IPS-11a (cell line): ENCODE results near the gene SULF2.

Experiments used
- H3K4me3 ChIP-seq: one replicate; pipeline ENCODE4 v1.5.1; 2013; ENCODE audit warnings: low read depth, low read length, control low read depth

SULF2 gene

DNA sequence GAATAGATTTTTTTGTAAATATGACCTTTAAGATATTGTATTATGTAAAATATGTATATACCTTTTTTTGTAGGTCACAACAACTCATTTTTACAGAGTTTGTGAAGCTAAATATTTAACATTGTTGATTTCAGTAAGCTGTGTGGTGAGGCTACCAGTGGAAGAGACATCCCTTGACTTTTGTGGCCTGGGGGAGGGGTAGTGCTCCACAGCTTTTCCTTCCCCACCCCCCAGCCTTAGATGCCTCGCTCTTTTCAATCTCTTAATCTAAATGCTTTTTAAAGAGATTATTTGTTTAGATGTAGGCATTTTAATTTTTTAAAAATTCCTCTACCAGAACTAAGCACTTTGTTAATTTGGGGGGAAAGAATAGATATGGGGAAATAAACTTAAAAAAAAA lies 130.9 kb downstream of the SULF2 start:
- H3K4me3 ChIP-seq: no peak overlapping the region

DNA sequence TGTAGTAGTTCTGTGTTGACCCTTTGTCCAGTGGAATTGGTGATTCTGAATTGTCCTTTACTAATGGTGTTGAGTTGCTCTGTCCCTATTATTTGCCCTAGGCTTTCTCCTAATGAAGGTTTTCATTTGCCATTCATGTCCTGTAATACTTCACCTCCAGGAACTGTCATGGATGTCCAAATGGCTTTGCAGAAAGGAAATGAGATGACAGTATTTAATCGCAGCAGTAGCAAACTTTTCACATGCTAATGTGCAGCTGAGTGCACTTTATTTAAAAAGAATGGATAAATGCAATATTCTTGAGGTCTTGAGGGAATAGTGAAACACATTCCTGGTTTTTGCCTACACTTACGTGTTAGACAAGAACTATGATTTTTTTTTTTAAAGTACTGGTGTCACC lies 131.4 kb downstream of the SULF2 start:
- no peak overlapping the region for H3K4me3 ChIP-seq

DNA sequence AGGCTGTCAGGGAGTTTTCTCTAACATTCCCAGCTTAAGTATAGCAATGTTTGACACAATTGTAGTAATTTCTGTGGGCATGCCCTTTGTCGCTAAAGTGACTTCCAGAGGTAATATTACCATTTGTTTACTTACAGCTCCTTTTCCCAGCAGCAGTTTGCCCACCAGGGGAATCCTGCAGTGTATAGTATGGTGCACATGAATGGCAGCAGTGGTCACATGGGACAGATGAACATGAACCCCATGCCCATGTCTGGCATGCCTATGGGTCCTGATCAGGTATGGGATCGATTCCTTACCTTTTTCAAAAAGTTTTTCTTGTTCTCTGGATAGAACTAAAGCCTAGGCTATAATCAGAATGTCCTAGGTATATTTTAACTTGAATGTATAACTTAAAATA lies 132.5 kb downstream of the SULF2 start:
- no peak overlapping the region for H3K4me3 ChIP-seq

DNA sequence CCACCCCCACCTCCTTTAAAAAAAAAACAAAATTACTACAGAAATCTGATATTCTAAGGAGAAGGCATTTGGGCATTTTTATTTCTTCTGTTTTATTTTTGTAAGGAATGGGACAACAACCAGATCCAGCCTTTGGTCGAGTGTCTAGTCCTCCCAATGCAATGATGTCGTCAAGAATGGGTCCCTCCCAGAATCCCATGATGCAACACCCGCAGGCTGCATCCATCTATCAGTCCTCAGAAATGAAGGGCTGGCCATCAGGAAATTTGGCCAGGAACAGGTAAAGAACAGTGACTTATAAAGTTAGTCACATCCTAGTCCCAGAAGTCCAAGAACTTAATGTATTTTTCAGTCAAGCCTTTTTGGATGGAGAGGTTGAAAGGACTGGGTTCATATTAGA lies 133.0 kb downstream of the SULF2 start:
- no peak overlapping the region for H3K4me3 ChIP-seq

DNA sequence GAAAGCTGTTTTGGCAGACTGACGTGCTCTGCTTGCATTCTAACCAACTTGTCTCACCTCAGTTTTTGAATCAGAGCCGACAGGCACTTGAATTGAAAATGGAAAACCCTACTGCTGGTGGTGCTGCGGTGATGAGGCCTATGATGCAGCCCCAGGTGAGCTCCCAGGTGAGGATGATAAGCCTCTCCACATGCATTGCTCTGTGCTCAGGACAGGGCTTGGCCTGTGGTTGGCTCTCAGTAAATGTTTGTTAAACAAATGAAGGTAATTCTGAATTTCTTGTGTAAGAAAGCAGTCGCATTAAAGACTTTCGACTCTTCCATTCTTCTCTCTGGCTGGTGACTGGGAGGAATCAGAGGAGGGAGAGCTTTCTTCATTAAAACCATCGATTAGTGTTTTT lies 136.3 kb downstream of the SULF2 start:
- H3K4me3 ChIP-seq: no peak overlapping the region

DNA sequence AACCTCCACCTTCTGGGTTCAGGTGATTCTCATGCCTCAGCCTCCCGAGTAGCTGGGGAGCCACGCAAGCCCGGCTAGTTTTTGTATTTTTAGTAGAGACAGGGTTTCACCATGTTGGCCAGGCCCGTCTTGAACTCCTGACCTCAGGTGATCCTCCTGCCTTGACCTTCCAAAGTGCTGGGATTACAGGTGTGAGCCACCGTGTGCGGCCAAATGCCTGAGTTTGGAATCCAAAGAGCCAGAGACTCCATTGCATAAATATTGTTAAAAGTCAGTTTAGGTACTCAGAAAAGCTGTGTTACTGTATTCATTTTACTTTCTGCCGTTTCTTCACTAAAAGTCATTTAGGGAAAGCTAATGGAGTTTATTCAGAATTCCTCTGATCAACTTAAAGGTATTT lies 137.3 kb downstream of the SULF2 start:
- H3K4me3 ChIP-seq: no peak overlapping the region

DNA sequence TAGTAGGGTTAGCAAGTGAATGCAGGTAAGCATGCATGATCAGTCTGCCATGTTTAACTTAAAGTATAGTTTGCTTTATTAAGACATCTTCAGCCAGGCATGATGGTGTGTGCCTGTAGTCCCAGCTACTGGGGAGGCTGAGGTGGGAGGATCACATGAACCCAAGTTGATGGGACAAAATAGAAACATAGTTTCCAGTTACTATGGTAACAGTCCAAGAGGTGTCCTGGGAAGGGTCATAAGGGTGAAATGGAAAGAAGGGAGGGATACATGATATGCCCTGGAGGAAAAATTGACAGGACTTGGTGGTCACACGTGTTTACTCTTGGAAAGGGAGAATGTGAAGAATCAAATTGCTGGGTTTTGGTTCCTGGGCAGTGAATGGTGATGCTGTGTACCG lies 139.6 kb downstream of the SULF2 start:
- H3K4me3 ChIP-seq: no peak overlapping the region

DNA sequence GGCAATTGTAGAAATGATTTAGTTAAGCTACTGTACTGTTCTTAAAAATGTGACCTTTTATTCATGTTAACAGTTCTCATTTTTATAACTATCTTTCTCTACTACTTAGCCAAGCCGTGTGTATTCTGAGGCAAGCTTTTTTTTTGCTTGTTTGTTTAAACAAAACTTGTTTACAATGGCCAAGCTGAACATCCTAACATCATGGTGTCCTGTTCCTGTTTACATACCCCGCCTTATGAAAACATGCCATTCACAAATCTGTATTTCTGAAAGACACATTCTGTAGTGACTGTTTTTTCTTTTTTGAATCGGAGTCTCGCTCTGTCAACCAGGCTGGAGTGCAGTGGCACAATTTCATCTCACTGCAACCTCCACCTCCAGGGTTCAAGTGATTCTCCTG lies 142.7 kb downstream of the SULF2 start:
- no peak overlapping the region for H3K4me3 ChIP-seq

DNA sequence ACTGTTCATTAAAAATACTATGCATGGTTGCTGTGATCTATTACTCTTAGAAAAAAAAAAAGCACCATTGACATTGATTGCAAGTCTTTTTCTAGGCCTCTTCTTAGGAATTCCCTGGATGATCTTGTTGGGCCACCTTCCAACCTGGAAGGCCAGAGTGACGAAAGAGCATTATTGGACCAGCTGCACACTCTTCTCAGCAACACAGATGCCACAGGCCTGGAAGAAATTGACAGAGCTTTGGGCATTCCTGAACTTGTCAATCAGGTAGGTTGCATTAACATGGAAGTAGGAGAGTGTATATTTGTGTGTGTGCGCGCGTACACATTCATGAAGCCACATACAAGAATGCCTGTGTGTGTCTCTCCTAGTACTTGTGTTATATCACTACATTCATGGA lies 143.2 kb downstream of the SULF2 start:
- H3K4me3 ChIP-seq: no peak overlapping the region

DNA sequence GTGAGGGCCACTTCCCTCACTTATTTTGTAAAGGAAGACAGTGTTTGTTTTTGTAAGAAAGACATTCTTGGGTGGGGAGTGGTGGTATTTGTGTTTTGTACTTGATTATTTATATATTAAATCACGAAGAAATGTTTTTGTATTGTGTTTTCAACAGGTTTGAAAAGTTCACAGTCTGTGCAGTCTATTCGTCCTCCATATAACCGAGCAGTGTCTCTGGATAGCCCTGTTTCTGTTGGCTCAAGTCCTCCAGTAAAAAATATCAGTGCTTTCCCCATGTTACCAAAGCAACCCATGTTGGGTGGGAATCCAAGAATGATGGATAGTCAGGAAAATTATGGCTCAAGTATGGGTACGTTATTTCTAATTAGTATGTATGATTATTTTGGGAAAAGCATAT lies 146.4 kb downstream of the SULF2 start:
- no peak overlapping the region for H3K4me3 ChIP-seq

DNA sequence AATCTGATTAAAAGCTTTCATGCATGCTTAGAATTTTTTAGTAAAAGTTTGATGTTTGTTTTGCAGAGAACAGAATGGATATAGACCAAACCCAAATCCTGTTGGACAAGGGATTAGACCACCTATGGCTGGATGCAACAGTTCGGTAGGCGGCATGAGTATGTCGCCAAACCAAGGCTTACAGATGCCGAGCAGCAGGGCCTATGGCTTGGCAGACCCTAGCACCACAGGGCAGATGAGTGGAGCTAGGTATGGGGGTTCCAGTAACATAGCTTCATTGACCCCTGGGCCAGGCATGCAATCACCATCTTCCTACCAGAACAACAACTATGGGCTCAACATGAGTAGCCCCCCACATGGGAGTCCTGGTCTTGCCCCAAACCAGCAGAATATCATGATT lies 150.0 kb downstream of the SULF2 start:
- no peak overlapping the region for H3K4me3 ChIP-seq

DNA sequence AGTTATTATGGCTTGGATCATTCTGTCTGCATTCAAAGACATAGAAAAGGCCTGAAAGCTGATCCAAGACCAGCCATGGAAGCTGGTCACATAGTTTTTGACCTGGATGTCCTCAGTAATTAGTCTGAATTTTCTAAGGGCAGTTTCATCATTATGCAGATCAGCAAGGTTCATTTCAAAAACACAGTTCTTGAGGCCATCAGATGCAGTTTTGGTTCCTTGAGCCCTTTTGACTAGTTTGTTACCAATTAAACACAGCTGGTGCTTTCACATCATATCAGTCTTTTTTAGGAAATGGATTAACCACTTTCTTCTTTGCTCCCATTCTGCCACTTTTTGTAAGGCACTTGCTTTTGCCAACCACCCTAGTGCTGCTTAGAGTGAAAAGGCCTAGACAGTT lies 154.2 kb downstream of the SULF2 start:
- no peak overlapping the region for H3K4me3 ChIP-seq

DNA sequence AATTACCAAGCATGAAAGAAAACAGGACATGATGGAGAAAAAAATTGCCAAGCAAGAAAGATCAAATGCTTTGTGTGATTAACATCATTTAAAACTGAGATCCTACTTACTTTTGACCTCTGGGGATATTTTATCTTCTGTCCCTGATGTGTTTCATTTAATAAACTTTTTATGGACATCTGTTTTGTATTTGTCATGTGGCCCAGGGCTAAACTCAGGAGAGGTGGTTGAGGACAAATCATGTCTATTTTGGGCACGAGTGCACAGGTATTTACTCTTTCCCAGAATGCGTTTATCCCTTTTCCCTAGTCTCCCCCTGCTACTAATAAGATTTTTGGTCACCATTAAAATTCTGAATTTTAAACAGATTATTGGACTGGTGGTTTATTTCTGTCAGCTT lies 155.4 kb downstream of the SULF2 start:
- no peak overlapping the region for H3K4me3 ChIP-seq

DNA sequence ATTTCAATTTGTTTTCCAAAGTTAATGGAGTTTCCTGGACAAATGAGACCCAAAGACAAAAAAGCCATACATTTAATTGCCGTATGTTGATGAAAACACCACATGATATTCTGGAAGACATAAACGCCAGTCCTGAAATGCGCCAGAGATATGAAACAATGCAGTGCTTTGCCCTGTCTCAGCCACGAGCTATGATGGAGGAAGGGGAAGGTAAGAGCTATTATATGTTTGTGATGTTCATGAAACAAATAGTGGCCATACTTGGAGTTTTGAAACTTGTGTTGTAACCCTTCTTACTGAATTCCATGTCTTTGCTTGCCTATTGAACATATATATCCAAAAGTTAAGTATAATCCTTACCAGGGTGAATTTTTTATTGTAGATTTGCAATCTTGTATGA lies 157.7 kb downstream of the SULF2 start:
- no peak overlapping the region for H3K4me3 ChIP-seq

DNA sequence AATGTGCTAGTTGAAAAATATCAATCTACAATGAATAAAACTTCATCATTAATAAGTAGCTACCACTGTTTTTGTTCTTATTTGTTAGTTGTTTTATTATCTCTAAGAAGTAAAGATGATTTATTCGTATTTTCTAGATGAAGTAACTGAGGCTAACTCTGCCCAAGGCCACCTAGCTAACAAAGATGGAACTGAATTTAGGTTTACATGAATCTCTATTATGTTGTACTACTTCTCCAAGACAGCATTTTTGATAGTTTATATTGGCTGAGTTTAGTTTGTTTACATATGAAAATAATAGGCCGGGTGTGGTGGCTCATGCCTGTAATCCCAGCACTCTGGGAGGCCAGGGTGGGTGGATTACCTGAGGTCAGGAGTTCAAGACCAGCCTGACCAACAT lies 162.1 kb downstream of the SULF2 start:
- H3K4me3 ChIP-seq: no peak overlapping the region

DNA sequence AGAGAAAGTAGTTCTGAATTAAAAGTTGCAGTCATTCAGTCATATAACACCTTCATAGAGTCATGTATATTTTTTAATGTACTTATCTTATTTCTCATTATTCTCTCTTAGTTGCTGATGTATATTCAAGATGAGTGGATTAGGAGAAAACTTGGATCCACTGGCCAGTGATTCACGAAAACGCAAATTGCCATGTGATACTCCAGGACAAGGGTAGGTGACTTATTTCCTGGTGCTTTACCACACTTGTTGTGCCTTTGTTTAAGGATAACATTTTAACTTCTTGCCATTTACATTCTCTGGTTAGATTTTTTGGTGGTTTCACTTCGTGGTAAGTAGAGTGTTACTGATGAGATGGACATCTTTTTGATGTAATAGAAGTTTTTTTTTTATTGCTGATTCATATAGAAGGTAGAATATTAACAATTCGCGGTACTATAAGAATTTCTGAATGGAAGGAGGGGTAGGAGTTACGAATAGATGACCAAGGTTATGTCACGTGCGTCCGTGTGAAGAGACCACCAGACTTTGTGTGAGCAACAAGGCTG lies 163.1 kb downstream of the SULF2 start:
- no peak overlapping the region for H3K4me3 ChIP-seq

DNA sequence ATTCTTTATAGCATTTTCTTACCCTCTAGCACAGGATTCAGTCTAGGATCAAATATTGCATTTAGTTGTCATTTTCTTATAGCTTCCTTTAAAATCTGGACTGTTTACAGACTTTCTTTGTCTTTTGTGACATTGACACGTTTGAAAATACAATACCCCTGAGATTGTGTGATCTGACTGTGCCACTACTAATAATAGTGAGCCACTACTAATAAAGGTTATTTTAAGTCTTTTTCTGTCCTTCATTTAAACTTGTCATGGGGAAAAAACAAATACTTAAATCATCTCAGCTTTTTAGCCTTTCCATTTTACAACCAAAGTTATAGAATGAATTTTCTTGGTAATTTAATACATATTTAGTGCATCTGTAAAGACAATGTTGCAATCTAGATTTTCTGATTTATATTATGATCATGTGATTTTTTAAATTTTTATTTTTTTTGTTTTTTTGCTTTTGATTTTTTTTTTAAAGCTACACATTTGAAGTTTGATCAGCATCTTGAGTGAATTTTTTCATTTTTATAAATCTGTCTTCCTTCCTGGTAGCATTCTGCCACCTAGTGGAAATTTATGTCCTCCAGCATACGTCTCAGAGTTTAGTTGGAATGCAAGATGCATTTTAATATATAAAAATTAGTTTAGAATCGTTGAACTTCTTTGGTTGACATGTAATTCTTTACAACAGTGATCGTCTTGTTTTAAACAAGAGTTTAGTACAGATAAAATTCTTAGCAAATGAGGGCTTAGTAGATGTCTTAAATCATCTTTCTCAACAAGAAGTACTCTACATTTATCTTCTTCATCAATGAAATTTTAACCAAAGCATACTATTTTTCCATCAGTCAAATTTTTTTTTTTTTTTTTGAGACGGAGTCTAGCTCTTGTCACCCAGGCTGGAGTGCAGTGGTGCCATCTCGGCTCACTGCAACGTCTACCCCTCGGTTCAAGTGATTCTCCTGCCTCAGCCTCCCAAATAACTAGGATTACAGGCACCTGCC lies 164.2 kb downstream of the SULF2 start:
- H3K4me3 ChIP-seq: no peak overlapping the region

DNA sequence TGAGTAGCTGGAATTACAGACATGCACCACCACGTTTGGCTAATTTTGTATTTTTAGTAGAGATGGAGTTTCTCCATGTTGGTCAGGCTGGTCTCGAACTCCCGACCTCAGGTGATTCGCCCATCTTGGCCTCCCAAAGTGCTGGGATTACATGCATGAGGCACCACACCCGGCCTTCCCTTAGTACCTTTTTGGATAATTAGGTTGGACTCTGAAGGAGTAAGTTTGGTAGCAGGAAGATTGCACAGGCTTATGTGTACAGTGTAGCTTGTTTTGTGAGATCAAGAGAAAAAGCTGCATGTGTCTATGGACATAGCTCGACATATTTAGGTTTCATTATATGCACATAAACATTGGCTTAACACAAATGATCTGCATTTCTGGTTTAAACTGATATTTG lies 166.8 kb downstream of the SULF2 start:
- no peak overlapping the region for H3K4me3 ChIP-seq

DNA sequence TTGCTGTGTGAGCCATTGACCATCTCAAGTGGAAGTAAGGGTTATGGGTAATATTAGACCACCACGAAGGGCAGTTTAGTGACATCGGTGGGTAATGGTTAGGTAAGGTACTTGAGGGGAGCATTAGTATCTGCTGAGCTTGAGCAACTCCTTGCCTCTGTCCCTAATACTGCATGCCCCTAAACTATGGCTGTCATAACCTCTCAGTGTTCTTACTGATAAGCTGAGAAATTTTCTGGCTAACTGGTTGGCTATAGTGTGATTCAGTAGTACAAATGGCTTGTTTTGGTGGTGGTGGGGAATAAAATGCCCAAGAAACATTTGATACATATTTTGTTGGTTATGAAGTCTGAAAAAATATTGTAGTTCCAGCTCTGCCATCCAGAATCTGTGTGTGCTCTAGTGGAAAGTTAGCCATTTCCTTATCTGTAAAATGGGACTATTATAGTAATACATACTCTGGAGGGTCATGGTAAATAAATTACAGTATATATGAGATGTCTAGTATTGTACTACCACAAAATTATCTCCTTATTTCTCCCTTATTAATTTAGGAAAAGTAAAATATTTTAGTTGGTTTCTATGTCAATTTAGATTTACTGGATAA lies 170.5 kb downstream of the SULF2 start:
- H3K4me3 ChIP-seq: no peak overlapping the region

DNA sequence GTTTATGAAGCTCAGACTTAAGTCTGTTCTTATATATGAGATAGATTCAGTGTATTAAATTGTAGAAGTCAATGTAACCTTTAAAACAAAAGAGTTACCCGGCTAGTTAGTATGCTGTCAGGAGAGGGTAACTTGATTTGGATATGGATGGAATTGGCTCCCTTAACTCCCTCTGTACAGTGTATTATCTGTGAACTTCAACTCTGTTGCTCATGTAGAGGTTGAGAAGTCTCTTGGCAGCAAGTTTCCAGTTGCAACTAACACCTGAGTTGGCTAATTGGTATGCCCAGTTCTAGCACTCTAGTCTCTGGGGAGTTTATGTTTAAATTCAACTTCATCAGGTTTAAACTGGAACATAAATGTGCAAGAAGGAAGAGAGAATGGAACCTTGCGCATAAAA lies 172.6 kb downstream of the SULF2 start:
- no peak overlapping the region for H3K4me3 ChIP-seq

DNA sequence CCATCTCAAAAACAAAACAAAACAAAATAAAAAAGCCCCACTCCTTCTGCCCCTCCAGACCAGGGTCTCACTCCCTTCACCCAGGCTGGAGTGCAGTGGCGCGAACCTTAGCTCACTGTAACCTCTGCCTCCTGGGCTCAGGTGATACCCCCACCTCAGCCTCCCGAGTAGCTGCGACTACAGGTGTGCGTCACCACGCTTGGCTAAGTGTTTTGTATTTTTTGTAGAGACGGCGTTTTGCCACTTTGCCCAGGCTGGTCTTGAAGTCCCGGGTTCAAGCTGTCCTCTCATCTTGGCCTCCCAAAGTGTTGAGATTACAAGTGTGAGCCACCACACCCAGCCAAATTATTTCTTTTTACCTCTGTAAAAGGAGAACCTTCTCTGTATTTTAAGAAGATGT lies 173.5 kb downstream of the SULF2 start:
- no peak overlapping the region for H3K4me3 ChIP-seq

DNA sequence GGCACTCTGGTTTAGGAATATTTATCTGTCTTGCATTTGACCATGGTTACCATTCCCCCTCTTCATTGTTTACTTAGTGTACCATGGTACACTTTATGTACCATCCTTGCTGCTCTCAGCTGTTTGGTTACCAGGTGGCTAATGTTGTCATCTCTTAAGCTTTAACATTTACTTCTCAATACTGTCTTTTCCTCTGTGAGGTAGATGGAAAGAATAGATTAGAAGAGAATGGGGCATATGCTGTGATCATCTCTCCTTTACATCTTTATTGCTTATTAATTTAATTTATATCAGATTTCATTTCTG lies 174.4 kb downstream of the SULF2 start:
- no peak overlapping the region for H3K4me3 ChIP-seq
